RWPE2 (cell line): ENCODE results near the gene CCL20.

Source experiments
- ATAC-seq: fragments of 200-7000 bp; cut with Tn5 transposase; 3 replicates; pipeline ENCODE4 v1.9.1; 2021; ENCODE audit warnings: low read depth
- DNase-seq: peaks from one replicate; pipeline ENCODE4 v3.0.0-alpha.2; 2020; ENCODE audit warnings: low spot score
- H3K27ac ChIP-seq: fragments of 450-650 bp; 2 replicates; pipeline ENCODE4 v1.5.1; 2017; ENCODE audit warnings: mild to moderate bottlenecking; ENCODE audit not compliant: poor library complexity, severe bottlenecking
- H3K27me3 ChIP-seq: fragments of 250-450 bp; sonication (Bioruptor Pico); 2 replicates; pipeline ENCODE4 v1.5.1; 2021; ENCODE audit warnings: mild to moderate bottlenecking, moderate library complexity; ENCODE audit not compliant: insufficient read depth, poor library complexity, severe bottlenecking
- H3K36me3 ChIP-seq: fragments of 250-450 bp; sonication (Bioruptor Pico); 2 replicates; pipeline ENCODE4 v1.5.1; 2020; ENCODE audit warnings: low read depth, mild to moderate bottlenecking, moderate library complexity
- H3K4me1 ChIP-seq: fragments of 250-450 bp; sonication (Bioruptor Pico); 2 replicates; pipeline ENCODE4 v1.5.1; 2021; ENCODE audit warnings: mild to moderate bottlenecking, moderate library complexity; ENCODE audit not compliant: insufficient read depth, poor library complexity, severe bottlenecking
- H3K4me3 ChIP-seq: fragments of 250-450 bp; sonication (Bioruptor Pico); 2 replicates; pipeline ENCODE4 v1.5.1; 2021; ENCODE audit warnings: mild to moderate bottlenecking, moderate library complexity; ENCODE audit not compliant: severe bottlenecking
- H3K9me3 ChIP-seq: fragments of 250-450 bp; sonication (Bioruptor Pico); 2 replicates; pipeline ENCODE4 v1.5.1; 2021; ENCODE audit warnings: mild to moderate bottlenecking, moderate library complexity; ENCODE audit not compliant: severe bottlenecking
- TF ChIP-seq, protein P1 (sequence below): fragments of 450-650 bp; IDR thresholded peaks from one replicate; pipeline ENCODE4 v1.5.1; 2017; ENCODE audit warnings: mild to moderate bottlenecking, moderate library complexity; ENCODE audit not compliant: poor library complexity, severe bottlenecking

The CCL20 gene

DNA sequence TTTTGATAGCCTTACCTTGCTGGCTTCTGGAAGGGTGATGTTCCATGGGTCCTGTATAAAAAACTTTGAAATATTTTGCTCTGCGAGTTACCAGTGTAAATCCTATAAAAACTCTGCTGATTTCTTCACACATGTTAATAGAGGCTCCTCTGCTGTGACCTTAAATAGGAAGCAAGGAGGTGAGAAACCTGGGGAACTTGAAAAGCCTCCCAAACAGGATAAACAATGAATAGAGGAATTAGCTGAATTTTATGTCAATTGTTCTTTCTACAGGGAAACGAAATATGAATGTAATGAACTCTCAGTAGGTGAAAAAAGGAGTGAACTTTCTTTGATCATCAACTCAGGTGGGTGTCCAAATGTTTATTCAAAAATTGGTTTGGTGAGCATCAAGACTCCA is 10.8 kb upstream of the CCL20 start:
- DNase-seq (no peak), ATAC-seq (no peak)
- no peaks in the 10 kb centered on the region for H3K27me3 ChIP-seq
- H3K4me1 ChIP-seq = no peaks in the 10 kb centered on the region
- no peaks in the 10 kb centered on the region for H3K9me3 ChIP-seq
- no peaks in the 10 kb centered on the region; the same call in 1 of the 2 replicates for H3K36me3 ChIP-seq
- H3K4me3 ChIP-seq = no peak overlapping the region
- TF ChIP-seq, protein P1, sequence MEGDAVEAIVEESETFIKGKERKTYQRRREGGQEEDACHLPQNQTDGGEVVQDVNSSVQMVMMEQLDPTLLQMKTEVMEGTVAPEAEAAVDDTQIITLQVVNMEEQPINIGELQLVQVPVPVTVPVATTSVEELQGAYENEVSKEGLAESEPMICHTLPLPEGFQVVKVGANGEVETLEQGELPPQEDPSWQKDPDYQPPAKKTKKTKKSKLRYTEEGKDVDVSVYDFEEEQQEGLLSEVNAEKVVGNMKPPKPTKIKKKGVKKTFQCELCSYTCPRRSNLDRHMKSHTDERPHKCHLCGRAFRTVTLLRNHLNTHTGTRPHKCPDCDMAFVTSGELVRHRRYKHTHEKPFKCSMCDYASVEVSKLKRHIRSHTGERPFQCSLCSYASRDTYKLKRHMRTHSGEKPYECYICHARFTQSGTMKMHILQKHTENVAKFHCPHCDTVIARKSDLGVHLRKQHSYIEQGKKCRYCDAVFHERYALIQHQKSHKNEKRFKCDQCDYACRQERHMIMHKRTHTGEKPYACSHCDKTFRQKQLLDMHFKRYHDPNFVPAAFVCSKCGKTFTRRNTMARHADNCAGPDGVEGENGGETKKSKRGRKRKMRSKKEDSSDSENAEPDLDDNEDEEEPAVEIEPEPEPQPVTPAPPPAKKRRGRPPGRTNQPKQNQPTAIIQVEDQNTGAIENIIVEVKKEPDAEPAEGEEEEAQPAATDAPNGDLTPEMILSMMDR = no peak
- no peak overlapping the region for H3K27ac ChIP-seq

DNA sequence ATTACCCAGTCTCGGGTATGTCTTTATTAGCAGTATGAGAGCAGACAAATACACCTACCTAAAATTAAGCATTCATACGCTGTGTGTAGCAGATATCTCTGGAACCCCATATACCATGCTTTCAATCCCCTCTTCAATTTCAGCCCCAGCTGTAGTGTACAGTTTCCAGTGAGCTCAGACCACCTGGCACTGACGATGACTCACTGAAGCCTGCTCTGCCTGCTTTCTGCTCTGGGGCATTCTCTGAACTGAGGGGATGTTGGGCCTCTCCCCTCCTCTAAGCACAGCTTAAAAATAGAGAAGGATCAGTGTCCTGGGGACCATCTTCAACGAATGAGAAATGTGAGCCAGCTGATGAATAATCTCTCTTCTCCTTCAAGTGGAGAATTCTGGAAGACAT is 8.7 kb upstream of the CCL20 start:
- H3K9me3 ChIP-seq = peaks cover 2% of the 10 kb centered on the region
- no peak overlapping the region for H3K27ac ChIP-seq
- H3K4me1 ChIP-seq = no peaks in the 10 kb centered on the region
- DNase-seq = no peak
- no peak overlapping the region for H3K4me3 ChIP-seq
- no peaks in the 10 kb centered on the region; the same call in none of the 2 replicates for H3K36me3 ChIP-seq
- ATAC-seq = peak; percentile 50; the same call in 2 of the 3 replicates
- no peaks in the 10 kb centered on the region for H3K27me3 ChIP-seq
- TF ChIP-seq, protein P1 = no peak

DNA sequence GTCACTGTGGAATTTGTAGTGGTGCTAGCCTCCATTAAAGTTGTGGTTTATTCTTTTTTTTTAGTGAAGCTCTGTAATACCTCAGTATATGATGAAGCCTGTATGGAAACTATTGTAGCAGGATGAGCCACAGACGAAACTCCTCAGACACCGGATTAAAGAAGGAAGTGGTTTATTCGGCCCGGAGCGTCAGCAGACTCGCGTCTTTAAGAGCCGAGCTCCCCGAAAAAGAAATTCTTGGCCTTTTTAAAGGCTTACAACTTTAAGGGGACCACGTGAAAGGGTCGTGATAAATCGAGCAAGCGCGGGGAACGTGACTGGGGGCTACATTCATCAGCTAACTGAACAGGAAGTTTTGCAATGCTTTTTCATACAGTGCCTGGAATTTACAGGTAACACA is 8.1 kb upstream of the CCL20 start:
- no peak overlapping the region for H3K4me3 ChIP-seq
- no peaks in the 10 kb centered on the region for H3K27me3 ChIP-seq
- no peak for ATAC-seq
- no peak for DNase-seq
- no peak overlapping the region for H3K27ac ChIP-seq
- TF ChIP-seq, protein P1 = no peak
- H3K4me1 ChIP-seq = no peaks in the 10 kb centered on the region
- H3K9me3 ChIP-seq = peaks cover 2% of the 10 kb centered on the region
- peaks cover 5% of the 10 kb centered on the region for H3K36me3 ChIP-seq

DNA sequence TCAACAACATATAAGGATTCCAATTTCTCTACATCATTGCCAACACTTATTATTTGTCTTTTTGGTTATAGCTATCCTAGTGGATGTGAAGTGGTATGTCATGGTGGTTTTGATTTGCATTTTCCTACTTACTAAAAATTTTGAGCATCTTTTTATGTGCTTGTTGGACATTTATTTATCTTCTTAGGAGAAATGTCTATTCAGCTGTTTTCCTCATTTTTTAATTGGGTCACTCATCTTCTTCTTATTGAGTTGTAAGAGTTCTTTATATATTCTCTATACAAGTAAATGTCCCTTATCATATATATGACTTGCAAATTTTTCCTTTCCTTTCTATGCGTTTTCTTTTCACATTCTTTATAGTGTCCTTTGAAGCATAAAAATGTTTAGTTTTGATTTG is 4.7 kb upstream of the CCL20 start:
- DNase-seq = no peak
- no peaks in the 10 kb centered on the region for H3K27me3 ChIP-seq
- peaks cover 4% of the 10 kb centered on the region for H3K4me1 ChIP-seq
- H3K36me3 ChIP-seq = peaks cover 34% of the 10 kb centered on the region
- H3K4me3 ChIP-seq = no peak overlapping the region
- peaks cover 2% of the 10 kb centered on the region for H3K9me3 ChIP-seq
- ATAC-seq = no peak
- no peak overlapping the region for H3K27ac ChIP-seq
- TF ChIP-seq, protein P1 = no peak

DNA sequence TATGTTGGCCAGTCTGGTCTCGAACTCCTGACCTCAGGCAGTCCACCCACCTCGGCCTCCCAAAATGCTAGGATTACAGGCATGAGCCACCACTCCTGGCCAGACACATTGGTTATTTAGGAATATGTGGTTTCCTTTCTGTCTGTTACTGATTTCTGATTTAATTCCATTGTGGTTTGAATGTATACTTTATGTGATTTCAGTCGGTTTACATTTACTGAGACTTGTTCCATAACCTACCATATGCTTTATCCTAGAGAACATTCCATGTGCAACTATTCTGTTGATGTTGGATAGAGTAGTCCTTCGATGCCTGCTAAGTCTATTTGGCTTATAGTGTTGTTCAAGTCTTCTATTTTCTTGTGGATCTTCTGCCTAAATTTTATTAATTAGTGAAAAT is 1.6 kb upstream of the CCL20 start:
- Histone ChIP-seq H3K4me1 (peaks cover 11% of the 10 kb centered on the region), H3K9me3 (peaks cover 2% of the 10 kb centered on the region), H3K4me3 (no peak overlapping the region), H3K27me3 (no peaks in the 10 kb centered on the region), H3K27ac (no peak overlapping the region), H3K36me3 (peaks cover 64% of the 10 kb centered on the region)
- DNase-seq (no peak), ATAC-seq (no peak)
- TF ChIP-seq, protein P1 = no peak
